Loucy (cell line): Measurements from ENCODE around the gene HDHD5.

Source experiments
- H2AFZ ChIP-seq: fragments of 200-600 bp; sonication (generic); 2 replicates; pipeline ENCODE4 v1.6.0; 2016; ENCODE audit warnings: antibody characterized with exemption, mild to moderate bottlenecking, low read length, moderate library complexity
- H3F3A ChIP-seq: fragments of 200-600 bp; 2 replicates; pipeline ENCODE4 v1.6.0; 2016; ENCODE audit warnings: antibody characterized with exemption, low read depth, mild to moderate bottlenecking
- H3K27me3 ChIP-seq: fragments of 200-600 bp; sonication (generic); 2 replicates; pipeline ENCODE4 v1.6.1; 2014; ENCODE audit warnings: low read length, mild to moderate bottlenecking; ENCODE audit not compliant: insufficient read depth, poor library complexity, severe bottlenecking
- H3K36me3 ChIP-seq: fragments of 200-600 bp; sonication (generic); 2 replicates; pipeline ENCODE4 v1.6.1; 2016; ENCODE audit warnings: low read length; ENCODE audit not compliant: insufficient read depth
- H3K4me1 ChIP-seq: fragments of 200-600 bp; sonication (generic); 2 replicates; pipeline ENCODE4 v1.5.1; 2014; ENCODE audit warnings: low read length, mild to moderate bottlenecking; ENCODE audit not compliant: insufficient read depth, poor library complexity, severe bottlenecking
- H3K4me2 ChIP-seq: fragments of 200-600 bp; sonication (generic); 2 replicates; pipeline ENCODE4 v1.6.0; 2014; ENCODE audit warnings: antibody characterized with exemption, low read length, low read depth, mild to moderate bottlenecking; ENCODE audit not compliant: poor library complexity, severe bottlenecking
- H3K4me3 ChIP-seq: fragments of 200-600 bp; sonication (generic); 2 replicates; pipeline ENCODE4 v1.5.1; 2014; ENCODE audit warnings: low read length, mild to moderate bottlenecking, mixed read lengths; ENCODE audit not compliant: poor library complexity, severe bottlenecking
- H3K79me2 ChIP-seq: fragments of 200-600 bp; sonication (generic); 2 replicates; pipeline ENCODE4 v1.6.1; 2014; ENCODE audit warnings: low read length; ENCODE audit not compliant: insufficient read depth
- H3K9ac ChIP-seq: fragments of 200-600 bp; sonication (generic); 2 replicates; pipeline ENCODE4 v1.6.0; 2014; ENCODE audit warnings: mild to moderate bottlenecking, low read depth, low read length, moderate library complexity; ENCODE audit not compliant: poor library complexity, severe bottlenecking
- H3K9me2 ChIP-seq: fragments of 200-600 bp; sonication (generic); replicated peaks from 2 replicates; pipeline ENCODE4 v1.6.1; 2016; ENCODE audit warnings: low read depth, low read length, mixed read lengths
- H3K9me3 ChIP-seq: fragments of 200-600 bp; sonication (generic); 2 replicates; pipeline ENCODE4 v1.6.1; 2014; ENCODE audit warnings: mild to moderate bottlenecking, antibody characterized with exemption, low read length, low read depth; ENCODE audit not compliant: insufficient read depth
- H4K20me1 ChIP-seq: fragments of 200-600 bp; sonication (generic); 2 replicates; pipeline ENCODE4 v1.6.0; 2014; ENCODE audit warnings: antibody characterized with exemption, low read length, mild to moderate bottlenecking; ENCODE audit not compliant: insufficient read depth, poor library complexity, severe bottlenecking
- CTCF ChIP-seq: fragments of 200-600 bp; sonication (generic); conservative IDR thresholded peaks from 2 replicates; pipeline ENCODE4 v1.5.1; 2014; ENCODE audit warnings: mild to moderate bottlenecking, antibody characterized with exemption, low read length
- EZH2phosphoT487 ChIP-seq: fragments of 200-600 bp; IDR thresholded peaks from 2 replicates; pipeline ENCODE4 v1.6.1; 2018; ENCODE audit warnings: antibody characterized with exemption, mild to moderate bottlenecking, moderate library complexity, borderline replicate concordance

HDHD5 gene

GRCh38 chr22:17192186-17192585 lies 33.1 kb upstream of the HDHD5 start:
- Histone ChIP-seq H3K4me3 (no peak overlapping the region), H2AFZ (no peak overlapping the region), H3K79me2 (no peaks in the 10 kb centered on the region), H4K20me1 (no peaks in the 10 kb centered on the region), H3K9ac (no peak overlapping the region), H3K9me3 (no peaks in the 10 kb centered on the region), H3K36me3 (peaks cover 24% of the 10 kb centered on the region; the same call in 1 of the 2 replicates), H3K4me1 (peaks cover 30% of the 10 kb centered on the region), H3K27me3 (no peaks in the 10 kb centered on the region), H3F3A (peaks cover 3% of the 10 kb centered on the region; the same call in 1 of the 2 replicates), H3K9me2 (no peaks in the 10 kb centered on the region), H3K4me2 (no peak overlapping the region)
- TF ChIP-seq CTCF (no peak), EZH2phosphoT487 (no peak)

- H4K20me1 ChIP-seq, result no peaks in the 10 kb centered on the region
- H3K9ac ChIP-seq, result no peak overlapping the region
- no peak overlapping the region for H3K4me2 ChIP-seq
- H3F3A ChIP-seq, result peaks cover 3% of the 10 kb centered on the region; the same call in 1 of the 2 replicates
- no peaks in the 10 kb centered on the region for H3K79me2 ChIP-seq
- H3K9me3 ChIP-seq, result no peaks in the 10 kb centered on the region
- peaks cover 26% of the 10 kb centered on the region for H3K4me1 ChIP-seq
- H3K4me3 ChIP-seq, result no peak overlapping the region
- no peak overlapping the region for H2AFZ ChIP-seq
- TF ChIP-seq EZH2phosphoT487 (no peak), CTCF (no peak)
- no peaks in the 10 kb centered on the region for H3K9me2 ChIP-seq
- H3K27me3 ChIP-seq, result no peaks in the 10 kb centered on the region
- H3K36me3 ChIP-seq, result peaks cover 24% of the 10 kb centered on the region; the same call in 1 of the 2 replicates
Measured at GRCh38 chr22:17191163-17191784, 32.2 kb upstream of the HDHD5 start.

- Histone ChIP-seq H3K4me1 (peaks cover 25% of the 10 kb centered on the region), H3K79me2 (no peaks in the 10 kb centered on the region), H4K20me1 (no peaks in the 10 kb centered on the region), H3K9me3 (no peaks in the 10 kb centered on the region), H3K9ac (no peak overlapping the region), H3K36me3 (peaks cover 29% of the 10 kb centered on the region; the same call in 1 of the 2 replicates), H3K27me3 (no peaks in the 10 kb centered on the region), H2AFZ (no peak overlapping the region), H3K9me2 (no peaks in the 10 kb centered on the region), H3K4me2 (no peak overlapping the region), H3K4me3 (no peak overlapping the region), H3F3A (peaks cover 3% of the 10 kb centered on the region; the same call in 1 of the 2 replicates)
- TF ChIP-seq CTCF (no peak), EZH2phosphoT487 (no peak)
Measured at GRCh38 chr22:17190702-17191101, 31.6 kb upstream of the HDHD5 start.
